HG03060 (cell line): ENCODE data around the gene ZSCAN1.
A peak's percentile ranks its signal among the peaks of the same experiment; 100 is the strongest.

Experiments
- ATAC-seq: cut with Tn5 transposase; IDR thresholded peaks from one replicate; pipeline ENCODE4 v1.9.1; 2021; ENCODE audit warnings: low read depth, moderate number of reproducible peaks; ENCODE audit not compliant: unreplicated experiment

The ZSCAN1 gene

GRCh38 chr19:58067240-58067912 is 33.6 kb downstream of the ZSCAN1 start:
- no peak for ATAC-seq

- ATAC-seq, result no peak
Measured at GRCh38 chr19:58079792-58080191, 46.0 kb downstream of the ZSCAN1 start.

- no peak for ATAC-seq
Measured at GRCh38 chr19:58083021-58083420, 49.2 kb downstream of the ZSCAN1 start.

- ATAC-seq, result no peak
Measured at GRCh38 chr19:58084596-58085347, 50.9 kb downstream of the ZSCAN1 start.

GRCh38 chr19:58085348-58085875 is 51.6 kb downstream of the ZSCAN1 start:
- ATAC-seq, result no peak

GRCh38 chr19:58086825-58087710 is 53.2 kb downstream of the ZSCAN1 start:
- ATAC-seq, result no peak

- ATAC-seq, result no peak
Measured at GRCh38 chr19:58088521-58089052, 54.8 kb downstream of the ZSCAN1 start.

GRCh38 chr19:58089846-58090245 is 56.0 kb downstream of the ZSCAN1 start:
- no peak for ATAC-seq

- ATAC-seq, result no peak
Measured at GRCh38 chr19:58091251-58091995, 57.6 kb downstream of the ZSCAN1 start.

- ATAC-seq, result no peak
Measured at GRCh38 chr19:58093071-58093470, 59.2 kb downstream of the ZSCAN1 start.

GRCh38 chr19:58095328-58095727 is 61.5 kb downstream of the ZSCAN1 start:
- ATAC-seq, result no peak

- ATAC-seq, result no peak
Measured at GRCh38 chr19:58096884-58097283, 63.1 kb downstream of the ZSCAN1 start.

- ATAC-seq, result no peak
Measured at GRCh38 chr19:58097349-58097748, 63.5 kb downstream of the ZSCAN1 start.

- ATAC-seq, result peak; percentile 90
Measured at GRCh38 chr19:58097781-58098681, 64.2 kb downstream of the ZSCAN1 start, which contains the start of gene ZSCAN18. ZSCAN18 (minus strand) TSS chr19:58098231; CDS start chr19:58090267, 7,964 bp downstream.

- no peak for ATAC-seq
Measured at GRCh38 chr19:58098682-58098998, 64.8 kb downstream of the ZSCAN1 start.
